GM18909 (cell line): ENCODE measurements around the gene KCNQ1OT1.

Source experiments
- ATAC-seq: cut with Tn5 transposase; IDR thresholded peaks from one replicate; pipeline ENCODE4 v1.9.1; 2021; ENCODE audit warnings: mild to moderate bottlenecking; ENCODE audit not compliant: unreplicated experiment, poor library complexity

Gene KCNQ1OT1

DNA sequence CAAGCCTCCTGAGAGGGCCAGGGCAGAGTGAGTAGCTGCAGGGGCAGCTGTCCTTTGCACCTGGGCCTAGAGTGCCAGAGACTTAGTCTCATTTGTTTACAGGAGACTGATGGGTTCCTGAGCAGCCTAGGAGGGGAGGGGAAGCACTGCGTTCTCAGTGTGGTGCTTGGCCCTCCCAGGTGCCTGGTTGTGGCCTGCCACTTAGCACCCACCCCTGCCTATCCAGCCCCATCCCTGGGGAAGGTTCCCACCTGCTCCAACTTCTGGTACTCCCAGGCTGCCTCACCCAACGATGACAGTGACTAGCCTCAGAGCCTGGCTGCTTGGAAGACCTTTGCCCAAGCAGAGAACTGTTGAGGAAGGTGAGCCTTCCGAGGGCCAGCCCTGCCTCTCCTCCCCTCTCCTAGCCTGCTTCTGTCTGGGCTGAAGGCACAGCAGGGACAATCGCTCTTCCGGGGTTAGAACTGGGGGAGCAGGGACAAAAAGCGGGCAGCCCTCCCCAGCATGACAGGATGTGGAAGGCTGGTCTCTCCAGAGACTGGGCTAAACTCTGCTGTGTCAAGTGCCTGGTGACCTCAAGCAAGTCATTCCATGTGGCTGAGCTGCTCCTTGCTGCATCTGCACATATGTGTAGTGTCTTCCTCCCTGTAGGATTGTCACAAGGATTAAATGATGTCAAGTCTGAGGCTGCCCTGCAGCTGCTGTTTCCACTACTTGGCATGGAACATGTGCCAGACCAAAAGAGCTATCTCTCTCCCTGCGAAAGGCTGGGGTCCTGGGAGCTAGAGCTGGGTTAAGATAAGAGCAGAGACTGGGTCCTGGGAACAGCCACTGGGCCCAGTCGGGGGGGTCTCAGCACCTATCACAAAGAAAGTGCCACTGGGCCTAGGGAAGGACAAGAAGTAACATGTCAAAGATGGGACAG is 9.9 kb downstream of the KCNQ1OT1 start:
- no peak for ATAC-seq

DNA sequence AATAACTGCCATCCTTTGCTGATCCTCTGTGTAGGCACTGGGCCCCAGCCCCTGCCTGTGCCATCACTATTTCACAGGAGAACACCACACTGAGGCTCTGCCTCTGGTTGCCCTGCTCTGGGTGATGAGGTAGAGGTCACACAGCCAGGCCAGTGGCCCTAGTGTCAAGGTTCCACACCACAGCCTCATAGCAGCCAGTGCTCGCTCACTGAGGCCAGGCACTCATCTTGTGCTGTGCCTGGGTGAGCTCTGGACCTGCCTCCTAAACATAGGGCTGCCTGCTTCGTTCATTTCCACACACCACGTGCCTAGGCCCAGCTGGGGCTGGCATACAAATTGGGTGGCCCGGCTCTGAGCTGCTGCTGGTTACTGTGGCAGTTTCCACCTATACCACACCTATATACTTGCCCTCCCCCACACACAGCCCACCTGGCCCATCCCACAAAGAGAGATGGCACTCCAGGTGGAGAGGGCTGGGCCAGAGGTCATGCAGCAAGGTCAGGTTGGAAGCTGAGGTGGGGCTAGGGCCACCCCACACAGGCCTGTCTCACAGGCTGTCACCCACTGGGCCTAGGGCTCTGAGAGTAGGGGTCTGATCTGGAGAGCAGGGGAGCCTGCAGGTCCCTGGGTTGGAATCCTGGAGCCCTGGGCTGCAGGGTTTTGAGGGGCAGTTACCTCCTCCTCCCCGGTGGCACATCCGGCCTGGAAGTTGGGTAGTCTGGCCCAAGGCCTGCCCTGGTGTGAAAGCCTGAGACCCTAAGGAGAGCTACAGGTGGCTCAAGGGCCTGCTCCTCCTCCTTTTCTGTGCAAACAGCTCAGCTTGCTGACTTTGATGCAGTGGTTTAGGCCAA is 11.2 kb downstream of the KCNQ1OT1 start:
- no peak for ATAC-seq

DNA sequence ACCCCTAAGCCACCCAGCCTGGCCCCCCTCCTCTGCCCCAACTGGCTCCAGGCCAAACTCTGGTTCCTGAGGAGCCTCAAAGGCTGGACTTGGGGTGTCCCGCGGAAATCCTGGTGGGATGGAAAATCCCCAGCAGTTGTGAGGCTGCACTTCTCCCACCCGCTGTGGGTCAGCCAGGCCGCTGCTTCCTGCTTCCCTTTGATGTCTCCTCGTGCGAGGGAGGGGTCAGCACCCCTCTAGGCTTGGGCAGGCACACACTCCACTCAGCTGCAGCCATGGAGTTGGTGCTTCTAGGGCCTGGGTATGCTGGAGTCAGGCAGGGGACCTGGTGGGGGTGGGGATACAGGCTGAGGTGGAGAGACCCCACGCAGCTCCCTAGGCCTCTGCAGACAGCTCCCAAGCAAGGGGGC is 12.0 kb downstream of the KCNQ1OT1 start:
- no peak for ATAC-seq

- ATAC-seq, result no peak
Measured at GRCh38 chr11:2687223-2687530, 12.6 kb downstream of the KCNQ1OT1 start.

DNA sequence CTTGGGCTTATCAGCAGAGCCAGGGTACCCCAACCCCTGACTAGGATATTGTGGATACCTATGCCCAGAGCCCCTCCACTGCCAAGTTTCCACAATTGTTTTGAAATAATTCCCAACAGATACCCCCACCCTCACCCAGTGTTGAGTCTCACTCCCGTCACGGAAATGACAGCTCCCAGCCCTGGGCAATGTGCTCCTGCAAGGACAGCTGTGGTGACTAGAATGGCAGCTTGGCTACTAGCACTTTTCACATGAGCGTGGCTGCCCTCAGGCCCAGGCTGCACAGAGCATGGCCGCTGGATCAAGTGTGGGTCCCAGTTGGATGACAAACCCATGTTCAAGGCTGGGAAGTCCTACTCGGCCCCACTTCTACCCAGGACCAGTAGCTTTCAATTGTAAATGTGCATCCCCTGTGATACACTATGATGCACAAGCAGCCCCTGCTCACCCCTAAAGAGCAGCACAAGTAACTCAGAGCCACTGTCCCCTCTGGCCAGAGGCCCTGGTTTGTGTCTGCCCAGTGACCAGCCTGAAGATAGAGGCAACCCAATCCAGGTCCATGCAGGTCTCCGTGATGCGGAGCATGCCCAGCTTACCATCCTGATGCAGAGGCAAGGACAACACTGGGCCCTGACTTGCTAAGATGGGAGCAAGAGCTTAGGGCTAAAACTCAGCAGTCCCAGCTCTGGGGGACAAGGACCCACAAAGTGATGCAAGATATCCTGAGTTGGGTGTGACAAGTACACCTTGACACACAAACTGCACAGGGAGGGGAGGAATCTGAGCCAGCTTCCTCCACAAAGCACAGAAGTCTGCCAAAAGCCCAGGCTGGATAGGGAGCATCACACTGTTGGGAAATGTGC is 13.2 kb downstream of the KCNQ1OT1 start:
- ATAC-seq, result no peak

DNA sequence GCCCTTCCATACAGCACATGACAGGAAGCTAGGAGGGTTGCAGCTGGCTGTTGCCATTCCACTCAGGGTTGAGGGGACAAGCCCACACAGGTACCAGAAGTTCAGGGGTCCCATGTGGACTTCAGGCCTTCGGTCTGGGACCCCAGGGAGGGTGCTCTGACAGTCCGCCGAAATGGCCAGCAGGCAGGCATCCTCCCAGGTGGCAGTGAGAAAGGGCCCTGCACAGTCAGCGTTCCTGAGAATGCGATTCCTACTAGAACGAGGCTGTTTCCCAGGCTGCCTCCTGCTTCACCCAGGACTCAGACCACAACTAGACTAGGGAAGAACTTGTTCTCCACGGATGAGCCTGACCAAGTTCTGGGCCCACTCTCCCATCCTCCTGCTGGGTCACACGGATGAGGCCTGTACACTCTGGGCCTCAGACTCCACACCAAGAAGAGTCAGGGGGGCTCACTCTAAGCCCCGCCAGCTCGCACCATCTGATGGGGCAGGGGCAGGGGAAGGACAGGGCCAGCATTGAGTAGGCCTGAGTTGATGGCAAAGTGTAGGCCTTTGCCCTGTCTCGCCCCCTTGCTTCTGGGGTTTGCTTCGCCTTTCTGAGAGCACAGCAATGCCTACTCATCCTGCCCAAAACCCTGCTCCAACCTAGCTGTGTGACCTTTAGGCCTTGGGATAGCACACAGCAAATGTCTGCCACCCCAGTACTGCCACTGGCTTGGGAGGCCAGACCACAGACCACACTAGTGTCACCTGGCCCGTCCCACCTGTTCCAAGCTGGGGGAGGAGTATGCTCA is 14.0 kb downstream of the KCNQ1OT1 start:
- ATAC-seq, result no peak

DNA sequence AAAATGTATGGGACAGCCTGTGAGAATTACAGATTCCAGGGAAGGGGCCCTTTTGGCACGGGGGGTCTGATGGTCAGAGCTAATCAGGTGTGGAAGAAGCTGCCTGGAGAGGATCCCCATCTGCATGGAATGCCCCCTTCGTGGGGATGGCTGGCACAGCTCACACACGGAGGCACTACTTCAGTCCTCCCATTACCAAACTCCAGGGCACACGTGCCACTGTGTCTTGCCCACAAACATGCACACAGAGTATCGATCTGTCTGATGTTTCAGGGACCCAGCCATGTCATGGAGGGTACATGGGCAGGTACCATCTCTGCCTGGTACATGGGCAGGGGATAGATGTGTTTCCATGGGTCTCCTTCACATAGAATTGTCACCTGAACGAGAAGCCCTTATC is 14.7 kb downstream of the KCNQ1OT1 start:
- ATAC-seq, result no peak

DNA sequence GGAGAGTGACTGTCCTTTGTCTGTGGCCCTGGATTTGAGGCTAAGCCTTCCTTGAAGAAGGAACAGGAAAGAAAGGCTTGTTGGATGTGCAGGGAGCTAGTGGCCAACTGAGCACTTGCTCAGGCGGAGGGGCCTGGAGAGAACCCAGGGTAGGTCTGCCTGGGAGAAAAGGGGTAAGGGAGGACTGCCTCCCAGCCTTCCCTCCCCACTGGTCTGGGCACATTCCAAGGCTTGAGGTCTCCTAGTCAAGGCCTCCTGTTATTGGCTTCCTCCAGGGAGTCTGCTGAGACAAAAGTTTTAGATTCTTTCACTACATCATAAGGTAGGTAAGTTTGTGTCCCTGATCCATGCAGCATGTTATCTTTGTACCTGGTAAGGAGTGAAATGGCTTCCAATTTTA is 15.2 kb downstream of the KCNQ1OT1 start:
- ATAC-seq, result no peak

DNA sequence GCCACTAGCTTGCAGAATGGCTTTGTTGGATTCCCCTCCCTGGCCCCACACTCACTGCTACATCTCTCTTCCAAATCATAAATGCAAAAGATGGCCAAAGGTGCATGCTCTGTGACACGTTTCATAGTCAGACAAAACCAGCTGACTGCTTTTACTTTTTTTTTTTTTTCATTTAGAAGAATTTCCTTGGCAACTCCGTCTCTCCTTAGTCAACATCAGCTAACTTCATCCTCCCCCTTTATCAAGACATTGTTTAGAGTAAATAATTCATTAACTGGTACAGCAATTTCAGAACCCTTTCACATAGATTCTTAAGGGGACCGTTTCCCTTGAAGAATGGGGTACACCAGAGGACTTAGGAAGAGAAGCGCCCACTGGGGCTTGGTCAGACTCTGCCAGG is 16.0 kb downstream of the KCNQ1OT1 start:
- ATAC-seq, result no peak

- ATAC-seq, result no peak
Measured at GRCh38 chr11:2681408-2682145, 18.2 kb downstream of the KCNQ1OT1 start.

DNA sequence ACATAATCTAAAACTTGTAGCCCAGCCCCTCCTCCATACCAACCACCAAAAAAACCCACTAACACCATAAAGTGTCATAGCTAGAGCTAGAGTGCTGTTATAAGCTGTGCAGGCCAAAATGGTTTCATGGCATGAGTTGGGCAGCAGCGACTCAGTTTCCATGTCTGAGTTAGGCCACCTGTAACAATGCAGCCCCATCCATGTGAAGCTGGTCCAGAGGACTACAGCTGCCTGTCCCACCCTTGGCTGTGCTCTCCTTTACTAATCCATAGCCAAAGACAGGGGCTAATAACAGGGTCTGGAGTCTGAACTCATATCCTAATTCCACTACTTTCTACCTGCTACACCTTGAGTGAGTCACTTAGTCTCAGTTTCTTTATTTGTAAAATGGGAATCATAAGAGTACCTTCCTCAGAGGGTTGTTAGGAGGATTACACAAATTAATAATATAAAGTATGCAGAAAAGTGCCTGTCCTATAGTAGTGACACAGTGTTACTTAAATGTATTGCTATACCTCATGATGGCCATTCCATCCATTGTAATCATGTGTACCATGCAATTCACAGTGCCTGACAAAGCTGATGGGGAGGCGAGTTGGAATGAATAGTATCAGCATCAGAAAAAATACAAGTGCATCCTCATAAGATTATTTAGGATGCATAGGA is 20.6 kb downstream of the KCNQ1OT1 start:
- no peak for ATAC-seq

DNA sequence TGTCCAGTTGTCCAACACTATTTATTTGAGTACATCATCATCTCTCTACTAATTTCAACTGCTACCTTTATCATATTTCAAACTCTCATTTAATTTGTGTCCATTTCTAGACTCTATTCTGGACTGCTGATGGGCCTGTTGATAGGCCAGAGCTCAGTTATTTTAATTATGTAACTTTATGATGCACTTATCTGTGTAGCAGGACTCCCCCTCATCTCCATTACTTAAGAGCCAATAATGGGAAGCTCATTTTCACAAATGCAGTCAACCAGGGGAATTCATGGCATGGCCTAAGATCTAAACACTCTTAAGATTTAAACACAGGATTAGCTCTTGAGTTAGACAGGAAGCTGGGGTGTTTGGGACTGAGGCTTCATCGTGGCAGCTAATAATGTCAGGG is 21.4 kb downstream of the KCNQ1OT1 start:
- ATAC-seq, result no peak

- no peak for ATAC-seq
Measured at GRCh38 chr11:2677127-2677526, 22.7 kb downstream of the KCNQ1OT1 start.

GRCh38 chr11:2675540-2675939 is 24.3 kb downstream of the KCNQ1OT1 start:
- no peak for ATAC-seq

DNA sequence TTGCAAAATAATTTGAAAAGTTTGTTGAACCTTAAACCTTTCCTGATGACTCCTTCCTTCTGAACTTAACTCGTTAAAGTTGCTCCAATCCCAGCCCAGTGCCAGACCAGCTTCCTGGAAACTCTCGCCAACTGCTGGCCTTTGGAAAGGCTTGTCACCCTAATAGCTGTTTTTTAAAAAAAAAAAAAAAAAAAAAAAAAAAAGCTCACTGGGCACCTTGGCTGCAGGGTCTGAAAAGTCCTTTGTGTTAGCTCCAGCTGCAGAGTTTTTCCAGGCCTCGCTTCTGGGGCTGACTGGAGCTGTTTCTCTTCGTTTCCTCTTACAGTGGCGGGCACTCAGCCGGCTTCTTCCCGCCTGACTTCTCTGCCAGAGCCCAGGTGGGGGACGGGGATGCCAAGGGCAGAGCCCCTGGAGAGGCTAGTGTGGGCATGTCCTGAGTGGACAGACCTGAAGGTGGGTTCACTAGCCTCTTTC is 25.1 kb downstream of the KCNQ1OT1 start:
- no peak for ATAC-seq

GRCh38 chr11:2673871-2674471 is 25.8 kb downstream of the KCNQ1OT1 start:
- ATAC-seq, result no peak

DNA sequence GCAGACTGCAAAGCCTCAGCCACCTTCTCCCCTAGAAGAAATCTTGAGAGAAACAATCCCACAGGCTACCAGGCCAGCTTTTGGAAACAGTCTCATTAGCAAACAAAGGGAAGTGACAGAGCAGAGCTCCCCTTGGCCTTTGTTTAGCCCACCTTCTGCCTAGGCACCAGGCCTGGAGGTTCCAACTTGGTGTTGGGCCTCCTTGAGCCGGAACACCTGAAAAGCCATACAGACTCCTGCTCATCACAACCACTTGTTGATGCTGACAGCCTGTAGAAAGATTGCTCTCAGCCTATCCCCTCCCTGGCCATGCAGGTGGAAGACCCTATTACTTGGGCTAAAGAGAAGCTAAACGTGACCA is 26.6 kb downstream of the KCNQ1OT1 start:
- ATAC-seq, result no peak

DNA sequence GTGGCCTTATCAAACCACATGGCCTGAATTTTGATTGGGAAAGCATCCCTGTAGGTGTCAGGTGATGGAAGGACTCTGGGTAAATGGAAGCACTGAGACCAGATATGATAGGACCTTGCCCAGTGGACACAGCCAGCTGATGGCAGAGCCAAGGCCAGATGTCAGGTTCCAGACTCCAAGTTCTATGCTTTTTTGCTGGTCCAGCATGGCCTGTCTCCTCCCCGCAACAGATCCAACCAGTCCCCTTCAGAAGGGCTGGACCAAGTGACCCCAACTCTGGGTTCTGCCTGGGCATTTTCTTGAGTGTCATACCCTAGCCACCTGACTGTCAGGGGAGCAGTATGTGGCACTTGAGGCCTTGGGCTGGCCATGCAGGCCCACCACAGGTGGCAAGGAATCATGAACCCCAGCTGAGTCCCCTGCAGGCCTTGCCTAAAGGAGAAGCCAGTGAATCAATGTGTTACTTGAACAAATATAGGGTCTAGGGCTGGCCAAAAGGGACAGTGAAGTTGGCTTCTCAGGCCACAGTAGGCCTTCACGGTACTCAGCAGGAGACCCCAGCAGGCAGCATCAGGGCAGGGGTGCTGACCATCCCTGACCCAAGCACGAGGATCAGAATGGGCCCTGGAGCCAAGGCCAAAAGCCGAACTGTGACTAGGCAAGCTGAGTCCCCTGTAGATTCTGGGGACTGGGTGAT is 27.1 kb downstream of the KCNQ1OT1 start:
- no peak for ATAC-seq
